Endothelial cell of umbilical vein (primary cell): ENCODE measurements around the gene ABAT.

Experiments used
- CTCF ChIP-seq, 2 donors: IDR thresholded peaks; 1 replicate in 1 of 2; 2 replicates in 1 of 2; pipeline ENCODE4 v1.5.1; 2011; ENCODE audit warnings: low read length in 2 of 2, mild to moderate bottlenecking in 2 of 2, moderate library complexity in 2 of 2, control low read depth in 1 of 2, inconsistent platforms in 1 of 2, low read depth in 1 of 2; ENCODE audit not compliant: insufficient read depth in 1 of 2; ENCODE audit errors: extremely low read depth in 1 of 2
- EZH2 ChIP-seq: IDR thresholded peaks from 2 replicates; pipeline ENCODE4 v1.6.1; 2012; ENCODE audit warnings: borderline replicate concordance, low read depth, mild to moderate bottlenecking, moderate library complexity, low read length, inconsistent platforms; ENCODE audit not compliant: severe bottlenecking
- POLR2A ChIP-seq: IDR thresholded peaks from 2 replicates; pipeline ENCODE4 v1.6.1; 2012; ENCODE audit warnings: low read depth, mild to moderate bottlenecking, control low read depth, low read length

GRCh38 chr16:8760021-8760420, 85.6 kb downstream of the ABAT start:
- TF ChIP-seq CTCF (IDR thresholded peaks at IDR 0.05; ENCODE audit: extremely low read depth in 1 of 2, insufficient read depth in 1 of 2, low read depth in 1 of 2, low read length in 2 of 2), result no peak
- TF ChIP-seq POLR2A, result no peak
- TF ChIP-seq EZH2, result no peak
